Activated naive CD4-positive, alpha-beta T cell treated with Interleukin-2 at 50 U/mL for 16 hours (primary cell): ENCODE measurements around the gene RASGRP2.

Experiments
- DNase-seq: peaks from one replicate; pipeline ENCODE4 v3.0.0-alpha.2; 2020

RASGRP2 gene

GRCh38 chr11:64755681-64756361 lies 11.9 kb upstream of the RASGRP2 start:
- DNase-seq, result no peak

DNA sequence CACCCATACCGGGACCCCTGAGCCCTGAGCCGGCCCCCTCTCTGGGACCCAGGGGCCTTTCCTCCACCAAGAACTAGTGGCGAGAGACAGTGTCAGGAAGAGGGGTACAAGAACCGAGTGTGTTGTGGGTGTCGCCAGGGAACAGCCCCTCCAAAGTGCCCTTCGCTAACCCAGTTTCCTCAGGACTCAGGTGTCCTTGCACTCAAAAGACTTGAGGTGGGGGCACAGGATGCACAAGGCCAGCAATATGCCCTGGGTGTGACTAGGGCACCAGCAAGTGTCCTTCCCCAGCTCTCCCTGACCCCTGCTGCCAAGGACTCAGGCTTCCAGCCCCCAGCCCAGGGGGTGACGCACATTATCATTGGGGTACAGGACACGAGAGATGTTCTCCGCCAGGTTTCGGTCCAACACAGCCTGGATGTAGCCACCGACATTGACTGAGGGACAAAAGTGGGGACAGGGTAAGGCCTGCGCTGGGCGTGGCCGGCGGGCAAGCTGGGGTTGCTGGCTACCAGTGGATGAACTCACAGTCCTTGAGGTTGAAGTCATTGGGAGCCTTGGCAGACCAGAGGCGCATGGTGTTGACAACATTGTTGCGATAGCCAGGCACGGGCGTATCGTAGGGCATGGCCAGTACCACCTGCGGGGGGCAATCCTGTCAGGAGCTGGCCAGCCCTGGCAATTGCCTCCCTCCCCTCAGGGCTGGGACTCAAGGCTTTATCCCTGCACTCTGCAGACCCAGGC lies 11.1 kb upstream of the RASGRP2 start:
- DNase-seq, result no peak

DNA sequence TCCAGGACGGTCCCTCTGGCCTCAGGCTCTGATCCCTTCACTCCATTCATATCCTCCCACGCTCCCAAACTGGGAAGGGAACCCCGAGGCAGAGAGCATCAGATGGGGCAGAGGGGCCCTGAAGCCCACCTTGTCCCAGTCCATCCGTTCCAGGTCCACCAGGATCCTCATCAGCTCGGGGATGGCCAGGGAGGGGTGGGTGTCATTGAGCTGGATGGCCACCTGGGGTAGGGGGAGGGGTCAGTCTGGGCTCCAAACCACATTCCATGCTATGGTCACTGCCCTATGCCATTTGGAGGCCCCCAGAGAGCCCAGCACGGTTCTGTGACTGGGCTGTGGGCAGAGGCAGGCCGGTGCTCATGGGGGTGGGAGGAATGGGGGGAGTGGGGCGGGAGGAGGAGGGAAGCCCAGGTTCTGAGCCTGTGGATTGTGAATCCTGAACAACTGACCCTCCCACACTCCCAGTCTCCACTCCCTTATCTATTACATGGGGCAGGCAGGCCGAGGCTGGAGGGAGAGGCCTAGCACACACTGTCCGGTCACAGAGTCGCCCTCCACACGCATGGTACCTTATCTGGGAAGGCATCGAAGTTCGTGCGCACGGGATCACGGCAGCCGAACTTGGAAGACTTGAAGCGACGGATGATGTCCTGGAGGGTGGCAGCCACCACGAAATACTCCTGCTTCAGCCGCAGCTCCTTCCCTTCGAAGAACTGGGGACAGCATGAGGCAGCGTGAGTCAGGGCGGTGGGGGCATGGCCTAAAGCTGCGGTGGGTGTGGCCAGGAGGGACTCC lies 10.4 kb upstream of the RASGRP2 start:
- no peak for DNase-seq

DNA sequence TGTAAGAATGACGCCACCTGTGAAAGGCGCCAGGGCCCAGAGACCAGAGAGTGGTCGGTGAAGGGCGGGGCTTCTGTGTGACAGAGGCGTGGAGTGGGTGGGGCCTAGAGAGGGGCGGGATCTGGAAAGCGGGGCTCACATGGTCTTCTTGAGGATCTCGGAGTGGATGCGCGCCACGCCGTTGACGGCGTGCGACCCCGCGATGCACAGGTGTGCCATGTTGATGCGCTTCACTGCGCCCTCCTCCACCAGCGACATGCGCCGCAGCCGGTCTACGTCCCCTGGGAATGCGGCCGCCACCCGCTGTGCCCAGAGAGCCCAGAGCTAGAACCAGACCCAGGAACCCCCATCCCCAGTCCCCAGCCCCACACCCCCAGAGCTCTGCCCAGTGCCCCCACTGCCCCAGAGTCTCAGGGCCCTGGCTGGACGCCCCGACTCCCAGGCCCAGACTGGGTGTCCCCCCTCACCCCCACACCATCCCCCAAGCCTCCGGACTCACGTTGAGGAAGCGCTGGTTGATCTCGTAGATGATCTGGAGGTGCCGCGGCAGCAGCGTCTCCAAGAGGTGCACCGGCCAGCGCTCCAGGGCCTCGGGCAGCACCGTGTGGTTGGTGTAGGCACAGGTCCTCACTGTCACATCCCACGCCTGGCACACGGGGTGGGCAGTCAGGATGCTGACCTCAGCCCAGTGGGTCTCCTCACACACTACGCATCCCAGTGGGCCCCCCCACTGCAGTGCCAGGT lies 9.6 kb upstream of the RASGRP2 start:
- no peak for DNase-seq

- no peak for DNase-seq
Measured at GRCh38 chr11:64753019-64753379, 9.1 kb upstream of the RASGRP2 start.

DNA sequence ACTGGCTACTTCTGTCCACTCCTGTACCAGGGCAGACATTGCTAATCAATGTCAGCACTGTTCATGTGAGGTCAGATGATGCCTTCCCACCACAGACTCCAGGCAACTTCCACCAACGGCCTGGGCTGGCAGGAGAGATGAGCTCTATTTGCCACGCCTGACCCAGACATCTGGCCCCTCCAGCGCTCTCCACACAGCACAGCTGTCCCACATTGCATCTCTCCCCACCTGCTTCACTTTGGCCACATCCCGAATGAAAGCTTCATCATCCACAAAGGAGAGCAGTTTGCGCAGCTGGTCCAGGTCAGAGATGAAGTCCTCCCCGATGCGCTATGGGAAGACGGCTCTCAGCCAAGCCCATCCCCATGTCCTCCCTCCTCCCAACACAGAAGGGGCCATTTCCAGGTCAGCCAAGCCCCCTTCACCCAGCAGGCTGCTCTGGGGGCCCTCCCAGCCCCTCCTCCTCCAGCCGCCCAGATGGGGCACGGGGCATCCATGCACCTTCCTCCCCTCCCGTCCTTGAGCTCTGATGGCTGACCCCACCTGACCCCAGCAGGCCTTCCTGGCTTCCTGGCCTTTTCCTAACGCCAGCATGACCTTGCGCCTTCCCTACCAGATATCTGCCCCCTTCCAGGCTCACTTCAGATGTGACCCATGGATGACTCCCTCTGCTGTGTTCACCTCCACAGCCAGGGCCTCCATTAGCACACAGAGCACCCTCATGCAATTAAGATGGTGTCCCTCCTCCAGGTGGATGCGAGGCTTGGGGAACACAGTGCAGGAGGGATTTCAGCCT lies 8.4 kb upstream of the RASGRP2 start:
- DNase-seq, result no peak

GRCh38 chr11:64751580-64751979 lies 7.6 kb upstream of the RASGRP2 start:
- no peak for DNase-seq

- DNase-seq, result no peak
Measured at GRCh38 chr11:64751136-64751535, 7.2 kb upstream of the RASGRP2 start.

- no peak for DNase-seq
Measured at GRCh38 chr11:64750361-64751054, 6.6 kb upstream of the RASGRP2 start.

- no peak for DNase-seq
Measured at GRCh38 chr11:64747961-64748665, 4.2 kb upstream of the RASGRP2 start.

DNA sequence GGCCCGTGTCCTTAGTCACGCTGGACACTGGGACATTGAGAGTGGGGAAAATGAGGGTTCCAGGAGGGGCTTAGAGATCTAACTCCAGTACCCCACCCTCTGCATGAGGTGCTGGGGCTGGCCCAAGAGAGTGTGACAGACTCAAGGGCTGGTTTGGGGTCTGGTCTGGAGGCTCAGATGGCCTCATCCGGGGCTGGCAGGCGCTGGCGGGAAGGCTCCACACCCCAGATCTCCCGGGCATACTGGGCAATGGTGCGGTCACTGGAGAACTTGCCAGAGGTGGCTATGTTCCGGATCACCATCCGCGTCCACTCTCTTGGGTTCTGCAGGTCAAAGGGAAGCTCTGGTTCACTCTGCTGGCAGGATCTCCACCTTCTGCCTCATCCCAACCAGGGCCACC lies 2.5 kb upstream of the RASGRP2 start:
- DNase-seq, result no peak

DNA sequence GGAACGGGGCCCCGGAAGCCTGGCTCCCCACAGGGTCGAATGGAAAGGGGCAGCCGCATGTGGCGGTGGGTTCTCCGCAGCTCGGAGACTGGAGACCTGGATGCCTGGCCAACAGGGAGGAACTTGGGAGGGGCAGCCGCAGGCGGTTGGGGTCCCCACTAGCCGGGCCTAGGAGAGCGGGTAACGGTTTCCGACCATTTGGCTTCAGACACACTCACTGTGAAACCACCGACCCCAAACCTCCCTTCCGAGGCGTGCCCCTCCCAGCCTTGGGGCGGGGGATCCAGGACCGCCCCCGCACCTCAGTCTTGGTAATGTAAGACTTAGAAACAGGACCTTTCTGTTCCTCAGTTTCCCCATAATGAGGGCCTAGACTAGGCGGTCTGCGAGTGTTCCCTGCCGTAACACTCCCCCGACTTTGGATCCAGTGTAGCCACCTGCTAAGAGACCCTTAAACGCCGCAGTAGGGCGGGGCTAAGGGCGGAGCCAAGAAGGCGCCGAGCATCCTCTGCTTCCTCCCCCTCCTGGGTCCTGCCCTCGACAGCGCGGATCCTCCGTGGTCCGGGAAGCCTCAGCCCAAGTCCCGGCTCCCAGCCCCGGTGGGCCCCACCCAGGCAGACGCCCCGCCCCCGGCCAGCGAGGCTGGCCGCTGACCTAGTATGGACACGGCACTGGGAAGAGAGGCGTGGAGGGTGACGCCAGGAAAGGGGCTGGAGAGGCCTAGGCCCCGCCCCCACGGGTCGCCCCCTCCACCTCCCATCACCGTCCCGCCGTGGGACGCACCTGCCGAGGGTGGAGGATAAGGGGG lies 1.8 kb upstream of the RASGRP2 start:
- peak; percentile 67 for DNase-seq

- peak; percentile 67 for DNase-seq
Measured at GRCh38 chr11:64745189-64745520, 1.2 kb upstream of the RASGRP2 start.

GRCh38 chr11:64744544-64745188 lies 724 bp upstream of the RASGRP2 start:
- peak; percentile 38 for DNase-seq

DNA sequence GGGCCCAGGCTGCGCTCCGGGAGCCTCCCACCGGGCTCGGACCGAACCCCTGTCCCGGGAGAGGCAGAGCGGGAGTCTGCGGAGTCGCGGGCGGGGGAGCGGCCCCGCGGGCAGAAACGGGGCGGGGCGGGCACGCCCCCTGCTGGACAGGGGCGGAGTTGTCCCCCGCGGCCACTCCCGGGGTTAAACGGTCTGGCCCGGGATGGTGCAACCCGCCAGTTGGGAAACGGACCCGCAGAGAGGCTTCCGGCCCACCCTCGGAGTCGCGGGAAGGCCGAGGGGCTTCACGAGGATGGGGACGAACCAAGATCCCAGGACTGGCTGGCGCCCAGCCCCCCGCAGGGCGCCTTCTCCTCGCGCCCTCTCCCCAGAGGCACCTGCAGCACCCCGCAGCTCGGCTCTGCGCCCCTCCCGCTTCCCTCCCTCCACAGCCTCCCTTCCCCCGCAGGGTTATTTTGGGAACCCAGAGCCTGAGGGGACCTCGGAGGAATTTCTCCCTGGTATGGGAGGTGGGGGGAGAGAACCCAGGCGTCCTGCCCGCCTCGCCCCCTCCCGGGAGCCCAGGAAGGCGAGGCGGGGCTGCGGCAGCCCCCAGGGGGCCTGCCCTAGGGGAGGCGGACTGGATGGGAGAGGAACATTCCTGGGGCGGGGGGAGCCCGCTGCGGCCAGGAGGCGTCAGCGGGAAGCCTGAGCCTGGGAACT lies 902 bp downstream of the RASGRP2 start:
- DNase-seq, result peak; percentile 82

DNA sequence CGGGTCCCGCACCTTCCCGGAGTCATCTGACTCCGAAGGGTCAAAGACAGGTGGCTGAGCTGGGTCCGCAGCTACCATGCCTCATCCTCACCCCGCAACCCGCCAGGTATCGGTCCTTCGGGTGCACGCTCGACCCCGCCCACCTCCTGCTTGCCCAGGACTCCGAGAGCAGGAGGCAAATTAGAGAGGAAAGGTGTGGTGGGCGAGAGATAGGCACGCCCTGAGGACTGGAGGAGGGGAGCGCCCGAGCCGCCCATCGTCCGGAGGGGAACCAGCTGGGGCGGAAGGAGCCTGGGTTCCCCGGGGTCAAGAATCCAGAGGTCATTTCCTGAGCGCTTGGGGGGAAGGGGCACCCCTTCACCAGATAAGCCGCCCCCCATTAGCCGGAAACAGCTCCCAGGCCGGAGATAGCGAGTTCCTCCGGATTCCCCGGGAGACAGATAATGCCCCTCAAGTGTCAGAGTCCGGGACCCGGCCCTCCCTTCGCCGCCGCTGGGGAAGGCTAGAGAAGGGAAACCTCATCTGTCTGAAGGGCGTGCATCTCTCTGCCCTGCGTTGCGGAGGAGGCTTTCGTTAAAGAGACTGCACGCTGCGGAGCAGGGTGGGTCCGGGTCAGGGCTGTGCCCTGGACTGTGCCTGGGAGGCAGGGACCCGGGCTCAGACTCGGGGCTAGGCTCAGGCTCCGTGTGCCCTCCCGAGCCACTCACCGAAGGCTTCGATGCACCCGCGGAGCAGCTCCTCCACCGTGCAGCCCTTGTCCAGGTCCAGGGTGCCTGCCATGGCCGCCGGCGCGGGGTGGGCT lies 1.7 kb downstream of the RASGRP2 start:
- peak; percentile 37 for DNase-seq

DNA sequence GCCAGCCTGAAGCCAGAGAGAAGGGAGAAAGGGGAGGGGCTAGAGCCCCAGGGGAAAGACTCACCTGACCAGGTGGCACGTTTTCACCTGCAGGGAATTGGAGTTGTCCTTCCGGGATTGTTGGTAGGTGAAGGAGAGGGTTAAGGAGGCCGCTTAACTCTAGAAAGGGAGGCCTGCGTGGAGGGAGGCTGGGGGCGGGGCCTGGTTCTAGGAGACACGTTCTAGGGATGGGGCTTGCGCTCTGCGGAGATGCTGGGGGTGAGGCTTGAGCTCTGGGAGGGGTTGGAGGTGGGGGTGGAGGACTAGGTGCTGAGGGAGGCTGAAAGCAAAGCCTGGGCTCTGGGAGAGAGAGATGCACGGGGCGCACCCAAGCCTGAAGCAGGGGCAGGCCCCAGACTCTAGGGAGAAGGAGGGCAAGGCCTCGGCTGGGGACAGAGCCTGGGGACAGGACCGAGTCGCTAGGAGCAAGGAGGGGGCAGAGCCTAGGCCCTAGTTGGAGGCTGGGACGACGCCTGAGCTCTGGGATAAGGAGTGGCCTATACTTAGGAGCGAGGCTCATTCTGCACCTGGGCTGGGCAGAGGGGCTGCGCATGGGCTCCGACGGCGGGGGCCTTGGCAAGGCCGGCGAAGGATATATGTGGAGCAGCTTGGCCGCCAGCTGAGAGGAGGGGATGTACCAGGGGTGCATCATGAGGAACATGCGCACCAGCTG lies 2.4 kb downstream of the RASGRP2 start:
- no peak for DNase-seq
